H9 (cell line): Measurements from ENCODE around the gene STX8. TPM values are rescaled to one million over a fixed set of nuclear protein-coding genes. Genes with fewer than 3 reads are reported as not detected.

Experiments
- DNase-seq: peaks from one replicate; pipeline ENCODE4 v3.0.0-alpha.2; 2017
- H2AFZ ChIP-seq: one replicate; pipeline ENCODE4 v1.6.1; 2013; ENCODE audit warnings: mild to moderate bottlenecking, low read length, control low read depth, moderate library complexity
- H2AK5ac ChIP-seq: 2 replicates; pipeline ENCODE4 v1.6.1; 2013; ENCODE audit warnings: low read length, control low read depth, mixed read lengths; ENCODE audit not compliant: insufficient read length
- H2BK120ac ChIP-seq: one replicate; pipeline ENCODE4 v1.6.1; 2013; ENCODE audit warnings: low read depth, mild to moderate bottlenecking, low read length, control low read depth, inconsistent platforms; ENCODE audit not compliant: poor library complexity, severe bottlenecking
- H2BK12ac ChIP-seq: 2 replicates; pipeline ENCODE4 v1.6.1; 2013; ENCODE audit warnings: low read length, control low read depth, mixed read lengths, low read depth; ENCODE audit not compliant: insufficient read length
- H2BK15ac ChIP-seq: 2 replicates; pipeline ENCODE4 v1.6.1; 2013; ENCODE audit warnings: low read depth, low read length, control low read depth
- H2BK20ac ChIP-seq: one replicate; pipeline ENCODE4 v1.6.1; 2013; ENCODE audit warnings: low read depth, mild to moderate bottlenecking, low read length, control low read depth, inconsistent platforms; ENCODE audit not compliant: poor library complexity, severe bottlenecking
- H2BK5ac ChIP-seq: 2 replicates; pipeline ENCODE4 v1.6.1; 2013; ENCODE audit warnings: low read length, control low read depth, mixed read lengths; ENCODE audit not compliant: insufficient read length
- H3K14ac ChIP-seq: 2 replicates; pipeline ENCODE4 v1.6.1; 2013; ENCODE audit warnings: low read length, control low read depth; ENCODE audit not compliant: insufficient read depth
- H3K18ac ChIP-seq: 2 replicates; pipeline ENCODE4 v1.6.1; 2013; ENCODE audit warnings: low read depth, mild to moderate bottlenecking, mixed read lengths, low read length, control low read depth; ENCODE audit not compliant: insufficient read length
- H3K23ac ChIP-seq: 2 replicates; pipeline ENCODE4 v1.6.1; 2013; ENCODE audit warnings: low read length, control low read depth, mixed read lengths, low read depth; ENCODE audit not compliant: insufficient read length
- H3K23me2 ChIP-seq: 2 replicates; pipeline ENCODE4 v1.6.1; 2013; ENCODE audit warnings: low read depth, mild to moderate bottlenecking, mixed read lengths, low read length, control low read depth; ENCODE audit not compliant: insufficient read length, poor library complexity, severe bottlenecking
- H3K27ac ChIP-seq: 2 replicates; pipeline ENCODE4 v1.5.1; 2013; ENCODE audit warnings: low read length, control low read depth, mixed read lengths, low read depth; ENCODE audit not compliant: insufficient read length
- H3K27me3 ChIP-seq: 2 replicates; pipeline ENCODE4 v1.6.1; 2013; ENCODE audit warnings: low read length, control low read depth, inconsistent platforms; ENCODE audit not compliant: insufficient read depth
- H3K4ac ChIP-seq: 2 replicates; pipeline ENCODE4 v1.6.1; 2013; ENCODE audit warnings: low read depth, mild to moderate bottlenecking, control low read depth, inconsistent platforms, low read length, moderate library complexity
- H3K4me1 ChIP-seq: 2 replicates; pipeline ENCODE4 v1.6.1; 2013; ENCODE audit warnings: low read length, control low read depth, inconsistent platforms; ENCODE audit not compliant: insufficient read depth
- H3K4me2 ChIP-seq: 2 replicates; pipeline ENCODE4 v1.6.1; 2013; ENCODE audit warnings: low read length, control low read depth, mixed read lengths; ENCODE audit not compliant: insufficient read length, insufficient read depth
- H3K56ac ChIP-seq: 2 replicates; pipeline ENCODE4 v1.6.1; 2013; ENCODE audit warnings: low read depth, mild to moderate bottlenecking, mixed read lengths, low read length, control low read depth; ENCODE audit not compliant: insufficient read length
- H3K79me1 ChIP-seq: 2 replicates; pipeline ENCODE4 v1.6.1; 2013; ENCODE audit warnings: low read depth, mild to moderate bottlenecking, moderate library complexity, low read length, control low read depth, inconsistent platforms; ENCODE audit not compliant: insufficient read depth, poor library complexity, severe bottlenecking
- H3K79me2 ChIP-seq: 2 replicates; pipeline ENCODE4 v1.6.1; 2013; ENCODE audit warnings: low read length, control low read depth, inconsistent platforms; ENCODE audit not compliant: insufficient read depth
- H3K9ac ChIP-seq: 2 replicates; pipeline ENCODE4 v1.6.1; 2013; ENCODE audit warnings: low read length, control low read depth, mixed read lengths; ENCODE audit not compliant: insufficient read length; ENCODE audit errors: extremely low read depth
- H3K9me3 ChIP-seq: one replicate; pipeline ENCODE4 v1.6.1; 2013; ENCODE audit warnings: low read depth, low read length, inconsistent platforms; ENCODE audit not compliant: control insufficient read depth
- H3T11ph ChIP-seq: one replicate; pipeline ENCODE4 v1.6.1; 2013; ENCODE audit warnings: mild to moderate bottlenecking, low read length, control low read depth, inconsistent platforms
- H4K20me1 ChIP-seq: one replicate; pipeline ENCODE4 v1.6.1; 2013; ENCODE audit not compliant: control insufficient read depth, insufficient read length, insufficient read depth
- H4K5ac ChIP-seq: 2 replicates; pipeline ENCODE4 v1.6.1; 2013; ENCODE audit warnings: low read depth, mild to moderate bottlenecking, mixed read lengths, low read length, control low read depth; ENCODE audit not compliant: insufficient read length
- H4K8ac ChIP-seq: replicated peaks from 2 replicates; pipeline ENCODE4 v1.6.1; 2013; ENCODE audit warnings: low read length, control low read depth, mixed read lengths, low read depth; ENCODE audit not compliant: insufficient read length
- H4K91ac ChIP-seq: 2 replicates; pipeline ENCODE4 v1.6.1; 2013; ENCODE audit warnings: low read depth, mild to moderate bottlenecking, moderate library complexity, mixed read lengths, low read length, control low read depth; ENCODE audit not compliant: insufficient read length
- H3K27ac Mint-ChIP-seq, 3 experiments: 2 replicates in 2 of 3; 3 replicates in 1 of 3; pipeline ENCODE4 v1.8.0; 2020 to 2021; ENCODE audit warnings: mixed read lengths in 3 of 3, mild to moderate bottlenecking in 1 of 3, moderate library complexity in 1 of 3
- H3K27me3 Mint-ChIP-seq: 2 replicates; pipeline ENCODE4 v1.8.0; 2021; ENCODE audit warnings: low read depth, mild to moderate bottlenecking, moderate library complexity, mixed read lengths
- H3K36me3 Mint-ChIP-seq, 3 experiments: 2 replicates in 2 of 3; 3 replicates in 1 of 3; pipeline ENCODE4 v1.8.0; 2020 to 2021; ENCODE audit warnings: low read depth in 3 of 3, mixed read lengths in 3 of 3; ENCODE audit not compliant: insufficient read depth in 1 of 3
- H3K4me1 Mint-ChIP-seq, 2 experiments: 2 replicates each; pipeline ENCODE4 v1.8.0; 2020; ENCODE audit warnings: mixed read lengths in 2 of 2
- H3K4me3 Mint-ChIP-seq, 2 experiments: 2 replicates in 1 of 2; 3 replicates in 1 of 2; pipeline ENCODE4 v1.8.0; 2020 to 2021; ENCODE audit warnings: mild to moderate bottlenecking in 2 of 2, mixed read lengths in 2 of 2, moderate library complexity in 1 of 2
- H3K9me3 Mint-ChIP-seq, 2 experiments: 2 replicates in 1 of 2; 3 replicates in 1 of 2; pipeline ENCODE4 v1.8.0; 2020; ENCODE audit warnings: mild to moderate bottlenecking in 2 of 2, mixed read lengths in 2 of 2, moderate library complexity in 1 of 2
- CTCF ChIP-seq: fragments of 200-600 bp; sonication (generic); conservative IDR thresholded peaks from 3 replicates; pipeline ENCODE4 v1.8.0; 2021; ENCODE audit warnings: antibody characterized with exemption, mild to moderate bottlenecking
- WGBS: extraction: QIAGEN DNeasy Blood & Tissue Kit; methylation state at CpG from one replicate; pipeline ENCODE4 v1.1.7; 2013; ENCODE audit warnings: missing lambda C conversion rate, low lambda C conversion rate, mixed read lengths; ENCODE audit not compliant: insufficient read length; ENCODE audit errors: extremely low coverage; 5-methylcytosine and 5-hydroxymethylcytosine counted together
- total RNA-seq: library from RNA; stranded (reverse); gene quantifications from 2 replicates; pipeline ENCODE4 v1.2.1, GENCODE V29; 2021

STX8 gene
- total RNA-seq, 1 experiment from 2014 or later, result 55.1 TPM

- H2BK5ac ChIP-seq, result no peak overlapping the region
- H3K27ac ChIP-seq, result no peak overlapping the region
- DNase-seq, result no peak
- H3K18ac ChIP-seq, result no peak overlapping the region
- no peak overlapping the region for H4K91ac ChIP-seq
- H3T11ph ChIP-seq, result no peak overlapping the region
- Mint-ChIP-seq H3K9me3 (peaks cover 15 to 17% of the 10 kb centered on the region in 2 experiments), H3K4me3 (no peak overlapping the region), H3K27me3 (peaks cover 7% of the 10 kb centered on the region), H3K36me3 (peaks cover 1 to 16% (median 14%) of the 10 kb centered on the region in 3 experiments; a peak in 6 of 7 replicates), H3K27ac (no peak overlapping the region), H3K4me1 (peaks cover 33 to 34% of the 10 kb centered on the region in 2 experiments)
- H3K4me2 ChIP-seq, result no peak overlapping the region
- H3K14ac ChIP-seq, result no peak overlapping the region; the same call in 1 of the 2 replicates
- no peak overlapping the region for H2AFZ ChIP-seq
- H3K4me1 ChIP-seq, result no peaks in the 10 kb centered on the region
- H2BK12ac ChIP-seq, result no peak overlapping the region
- H3K23ac ChIP-seq, result no peak overlapping the region
- no peak overlapping the region for H3K4ac ChIP-seq
- H2BK120ac ChIP-seq, result no peak overlapping the region
- H2BK20ac ChIP-seq, result no peak overlapping the region
- no peak overlapping the region for H4K5ac ChIP-seq
- no peaks in the 10 kb centered on the region for H3K9me3 ChIP-seq
- no CpG with 5 or more reads among the region's 15 CpGs for WGBS
- no peaks in the 10 kb centered on the region for H4K20me1 ChIP-seq
- no peaks in the 10 kb centered on the region for H3K23me2 ChIP-seq
- no peak overlapping the region for H4K8ac ChIP-seq
- H3K9ac ChIP-seq, result no peak overlapping the region
- no peak for TF ChIP-seq CTCF
- no peak overlapping the region for H2AK5ac ChIP-seq
- H3K79me1 ChIP-seq, result no peaks in the 10 kb centered on the region
- no peak overlapping the region for H2BK15ac ChIP-seq
- no peaks in the 10 kb centered on the region for H3K79me2 ChIP-seq
- H3K27me3 ChIP-seq, result no peaks in the 10 kb centered on the region
- no peak overlapping the region for H3K56ac ChIP-seq
Observed at GRCh38 chr17:9218911-9219310, 356.7 kb downstream of the STX8 start.
